Spleen (tissue), 7 donors: Measurements from ENCODE around the gene ACP5.
"Not testable (repeated sequence)": the region's sequence is repeated elsewhere in the genome, so short reads cannot be mapped to it uniquely, and the experiment has no call there.

ENCODE experiments used
- CTCF ChIP-seq, 11 experiments: fragments of 200-600 bp in 7 of 11; fragments of 450-650 bp in 4 of 11; sonication (generic) in 4 of 11; IDR thresholded peaks in 8 of 11; conservative IDR thresholded peaks in 3 of 11; 1 replicate in 7 of 11; 2 replicates in 4 of 11; pipeline versions ENCODE4 v1.4.0 to v1.8.0; 2016 to 2021; ENCODE audit warnings: antibody characterized with exemption in 11 of 11, inconsistent platforms in 4 of 11, mild to moderate bottlenecking in 1 of 11
- POLR2A ChIP-seq, 3 donors: fragments of 450-650 bp; IDR thresholded peaks; one replicate each; pipeline ENCODE4 v1.5.1; 2017; ENCODE audit warnings: antibody characterized with exemption in 3 of 3, mild to moderate bottlenecking in 1 of 3
- POLR2AphosphoS5 ChIP-seq, 3 donors: sonication (generic); formaldehyde crosslinking; IDR thresholded peaks; one replicate each; pipeline ENCODE4 v1.5.1; 2017; ENCODE audit warnings: antibody characterized with exemption in 3 of 3
- donor health status: DM: no; HTN: no; CAD: no; lungs with moderate emphysema.
- donor health status: DM: no; HTN: no; CAD: no.
- donor health status: DM: no; HTN: no; CAD: no.

GRCh38 chr19:11565649-11565980 lies 11.8 kb downstream of the ACP5 start:
- not testable (repeated sequence) for TF ChIP-seq CTCF (IDR thresholded peaks at IDR 0.05 in 8 of 11, conservative IDR thresholded peaks at IDR 0.05 in 3 of 11); POLR2A (IDR thresholded peaks at IDR 0.05); POLR2AphosphoS5 (IDR thresholded peaks at IDR 0.05)
